ENCODE measurements around the gene DIO1. TPM values are rescaled to one million over a fixed set of nuclear protein-coding genes. Genes with fewer than 3 reads are reported as not detected.

DIO1 gene
- total and polyA plus RNA-seq, 4 donors: 0.24 to 1.9 (median 0.75) TPM

DNA sequence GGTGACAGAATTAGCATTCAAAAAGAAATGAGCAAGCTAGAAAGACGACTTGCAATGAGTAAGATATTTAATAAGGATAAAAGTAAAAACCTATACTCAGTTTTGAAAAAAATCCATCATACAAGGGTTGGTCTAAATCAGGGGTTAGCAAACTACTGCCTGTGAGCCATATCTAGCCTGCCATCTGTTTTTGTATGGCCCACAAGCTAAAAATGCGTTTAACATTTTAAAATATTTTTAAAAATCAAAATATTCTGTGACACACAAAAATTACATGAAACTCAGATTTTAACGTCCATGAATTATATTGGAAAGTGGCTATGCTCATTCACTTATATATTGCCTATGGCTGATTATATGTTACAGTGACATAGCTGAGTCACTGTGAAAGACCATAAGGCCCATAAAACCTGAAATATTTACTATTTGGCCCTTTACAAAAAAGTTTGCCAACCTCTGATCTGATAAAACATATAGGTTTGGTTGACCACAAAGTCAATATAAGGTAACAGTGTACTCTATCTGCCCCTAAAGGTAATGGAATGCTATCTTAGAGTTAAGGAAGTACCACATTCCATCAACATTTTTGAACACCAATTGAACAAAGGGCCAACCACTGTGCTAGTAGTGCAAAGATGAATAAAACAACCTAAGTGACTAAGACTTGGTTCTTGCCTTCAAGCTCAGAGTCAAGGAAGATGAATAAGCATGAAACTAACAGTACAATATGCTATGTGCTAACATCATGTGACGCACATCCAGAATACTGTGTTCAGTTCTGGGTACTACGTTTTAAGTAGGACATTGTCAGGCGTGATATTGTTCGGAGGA lies 48.4 kb downstream of the DIO1 start:
- no peak for ATAC-seq (ENCODE audit: insufficient read depth, low FRiP score)
- TF ChIP-seq CTCF (IDR thresholded peaks at IDR 0.05; ENCODE audit: control extremely low read depth, extremely low read depth): no peak
- no peak overlapping the region for H3K9ac ChIP-seq (ENCODE audit: insufficient read depth in 1 of 2, low read length in 2 of 2)
- no peak for DNase-seq
- peaks cover 0 to 4% (median 0%) of the 10 kb centered on the region in 4 donors for H3K36me3 ChIP-seq (ENCODE audit: control insufficient read depth in 4 of 4, insufficient read depth in 4 of 4, low read length in 4 of 4)
- no peaks in the 10 kb centered on the region for H3K27me3 ChIP-seq (ENCODE audit: control insufficient read depth in 3 of 3, insufficient read depth in 3 of 3, low read length in 2 of 3)
- WGBS, 2 donors: 88 to 92% methylated on average over 7 of the region's 7 CpGs
- peaks cover 5 to 14% (median 10%) of the 10 kb centered on the region in 5 donors for H3K4me1 ChIP-seq (ENCODE audit: control insufficient read depth in 5 of 5, insufficient read depth in 5 of 5, low read length in 5 of 5)
- H3K9me3 ChIP-seq (ENCODE audit: control insufficient read depth in 4 of 4, insufficient read depth in 3 of 4, low read length in 3 of 4): no peaks in the 10 kb centered on the region
- H3K4me3 ChIP-seq: no peak overlapping the region
- no peak overlapping the region for H3K27ac ChIP-seq (ENCODE audit: low read depth in 1 of 2, low read length in 1 of 2)

GRCh38 chr1:53943090-53943489 lies 49.1 kb downstream of the DIO1 start:
- TF ChIP-seq CTCF (IDR thresholded peaks at IDR 0.05; ENCODE audit: control extremely low read depth, extremely low read depth): no peak
- no peak overlapping the region for H3K9ac ChIP-seq (ENCODE audit: insufficient read depth in 1 of 2, low read length in 2 of 2)
- ATAC-seq (ENCODE audit: insufficient read depth, low FRiP score): no peak

DNA sequence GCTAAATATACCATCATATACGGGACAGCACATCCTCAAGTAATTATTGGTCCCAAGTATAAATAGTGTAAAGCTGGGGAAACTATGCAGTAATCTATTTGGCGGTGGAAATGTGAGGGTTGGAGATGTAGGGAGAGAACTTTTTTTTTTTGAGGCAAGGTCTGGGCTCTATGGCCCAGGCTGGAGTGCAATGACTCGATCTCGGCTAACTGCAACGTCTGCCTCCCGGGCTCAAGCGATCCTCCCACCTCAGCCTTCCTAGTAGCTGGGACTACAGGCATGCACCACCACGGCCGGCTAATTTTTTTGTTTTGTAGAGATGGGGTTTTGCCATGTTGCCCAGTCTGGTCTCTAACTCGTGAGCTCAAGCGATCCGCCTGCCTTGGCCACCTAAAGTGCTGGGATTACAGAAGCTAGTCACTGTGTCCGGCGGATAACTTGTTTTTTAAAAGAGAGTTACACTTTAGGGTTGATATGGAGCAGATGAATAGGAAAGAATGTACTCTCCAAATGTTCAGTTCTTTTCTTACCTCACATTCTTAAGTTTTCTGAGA lies 49.6 kb downstream of the DIO1 start:
- TF ChIP-seq CTCF (IDR thresholded peaks at IDR 0.05; ENCODE audit: control extremely low read depth, extremely low read depth): no peak
- Histone ChIP-seq H3K27me3 (ENCODE audit: control insufficient read depth in 3 of 3, insufficient read depth in 3 of 3, low read length in 2 of 3) (no peaks in the 10 kb centered on the region), H3K27ac (ENCODE audit: low read depth in 1 of 2, low read length in 1 of 2) (no peak overlapping the region), H3K4me3 (no peak overlapping the region), H3K36me3 (ENCODE audit: control insufficient read depth in 4 of 4, insufficient read depth in 4 of 4, low read length in 4 of 4) (peaks cover 0 to 2% (median 0%) of the 10 kb centered on the region in 4 donors), H3K9ac (ENCODE audit: insufficient read depth in 1 of 2, low read length in 2 of 2) (no peak overlapping the region), H3K9me3 (ENCODE audit: control insufficient read depth in 4 of 4, insufficient read depth in 3 of 4, low read length in 3 of 4) (no peaks in the 10 kb centered on the region), H3K4me1 (ENCODE audit: control insufficient read depth in 5 of 5, insufficient read depth in 5 of 5, low read length in 5 of 5) (peaks cover 5 to 20% (median 10%) of the 10 kb centered on the region in 5 donors)
- 96% methylated on average over 14 of the region's 14 CpGs for WGBS, 2 donors
- ATAC-seq (ENCODE audit: insufficient read depth, low FRiP score) (no peak), DNase-seq (no peak)

More at GRCh38 chr1:53943090-53943489, 49.1 kb downstream of the DIO1 start:
- Histone ChIP-seq H3K36me3 (ENCODE audit: control insufficient read depth in 4 of 4, insufficient read depth in 4 of 4, low read length in 4 of 4) (peaks cover 0 to 2% (median 0%) of the 10 kb centered on the region in 4 donors), H3K27ac (ENCODE audit: low read depth in 1 of 2, low read length in 1 of 2) (no peak overlapping the region), H3K4me1 (ENCODE audit: control insufficient read depth in 5 of 5, insufficient read depth in 5 of 5, low read length in 5 of 5) (peaks cover 5 to 20% (median 10%) of the 10 kb centered on the region in 5 donors), H3K9me3 (ENCODE audit: control insufficient read depth in 4 of 4, insufficient read depth in 3 of 4, low read length in 3 of 4) (no peaks in the 10 kb centered on the region), H3K27me3 (ENCODE audit: control insufficient read depth in 3 of 3, insufficient read depth in 3 of 3, low read length in 2 of 3) (no peaks in the 10 kb centered on the region), H3K4me3 (no peak overlapping the region)
- DNase-seq: no peak
- 94 to 98% methylated on average over 6 of the region's 6 CpGs for WGBS, 2 donors
